Liver (tissue), 9 donors: ENCODE results near the gene KCNJ3. TPM values are rescaled to one million over a fixed set of nuclear protein-coding genes. Genes with fewer than 3 reads are reported as not detected.

ENCODE experiments used
- DNase-seq: peaks from one replicate; pipeline ENCODE4 v3.0.0-alpha.2; 2017; ENCODE audit warnings: low spot score
- H3K27ac ChIP-seq, 2 donors: one replicate each; pipeline ENCODE4 v1.7.0; 2013; ENCODE audit warnings: inconsistent platforms in 2 of 2, low read length in 2 of 2, control low read depth in 1 of 2, low read depth in 1 of 2, mild to moderate bottlenecking in 1 of 2
- H3K27me3 ChIP-seq, 4 donors: one replicate each; pipeline versions ENCODE4 v1.6.1 to v1.7.0; 2013; ENCODE audit warnings: low read length in 3 of 4, inconsistent platforms in 1 of 4, mild to moderate bottlenecking in 1 of 4, moderate library complexity in 1 of 4; ENCODE audit not compliant: control insufficient read depth in 4 of 4, insufficient read depth in 4 of 4
- H3K36me3 ChIP-seq, 4 donors: one replicate each; pipeline versions ENCODE4 v1.6.1 to v1.7.0; 2013; ENCODE audit warnings: low read length in 3 of 4, mild to moderate bottlenecking in 3 of 4, low read depth in 1 of 4, moderate library complexity in 1 of 4; ENCODE audit not compliant: control insufficient read depth in 4 of 4, insufficient read depth in 3 of 4
- H3K4me1 ChIP-seq, 4 donors: one replicate each; pipeline versions ENCODE4 v1.6.1 to v1.7.0; 2013; ENCODE audit warnings: low read length in 3 of 4, mild to moderate bottlenecking in 3 of 4, moderate library complexity in 1 of 4; ENCODE audit not compliant: control insufficient read depth in 4 of 4, insufficient read depth in 4 of 4
- H3K4me3 ChIP-seq, 3 donors: one replicate each; pipeline versions ENCODE4 v1.6.1 to v1.7.0; 2013; ENCODE audit warnings: low read length in 3 of 3, control low read depth in 1 of 3, low read depth in 1 of 3, mild to moderate bottlenecking in 1 of 3
- H3K9ac ChIP-seq, 2 donors: one replicate each; pipeline ENCODE4 v1.7.0; 2013; ENCODE audit warnings: low read length in 2 of 2, mild to moderate bottlenecking in 2 of 2, moderate library complexity in 2 of 2, control low read depth in 1 of 2, low read depth in 1 of 2
- H3K9me3 ChIP-seq, 4 donors: one replicate each; pipeline versions ENCODE4 v1.6.1 to v1.7.0; 2013; ENCODE audit warnings: low read length in 3 of 4; ENCODE audit not compliant: control insufficient read depth in 4 of 4
- ATF3 ChIP-seq: IDR thresholded peaks from 2 replicates; pipeline ENCODE4 v1.6.1; 2016; ENCODE audit warnings: antibody characterized with exemption
- EGR1 ChIP-seq, 2 donors: IDR thresholded peaks; 2 replicates each; pipeline ENCODE4 v1.6.1; 2016 to 2018; ENCODE audit warnings: antibody characterized with exemption in 2 of 2, low read depth in 2 of 2
- FOXA1 ChIP-seq: IDR thresholded peaks from 2 replicates; pipeline ENCODE4 v1.6.1; 2016; ENCODE audit warnings: antibody characterized with exemption
- FOXA2 ChIP-seq: IDR thresholded peaks from 2 replicates; pipeline ENCODE4 v1.6.1; 2016; ENCODE audit warnings: antibody characterized with exemption
- GABPA ChIP-seq, 2 donors: IDR thresholded peaks in 1 of 2; conservative IDR thresholded peaks in 1 of 2; 2 replicates each; pipeline ENCODE4 v1.6.1; 2016; ENCODE audit warnings: antibody characterized with exemption in 2 of 2, mild to moderate bottlenecking in 1 of 2, moderate library complexity in 1 of 2
- HNF4A ChIP-seq, 2 donors: conservative IDR thresholded peaks; 2 replicates each; pipeline ENCODE4 v1.6.1; 2016; ENCODE audit warnings: antibody characterized with exemption in 2 of 2, mild to moderate bottlenecking in 2 of 2
- HNF4G ChIP-seq: IDR thresholded peaks from 2 replicates; pipeline ENCODE4 v1.6.1; 2016; ENCODE audit warnings: antibody characterized with exemption
- JUND ChIP-seq, 2 donors: IDR thresholded peaks; 2 replicates each; pipeline ENCODE4 v1.6.1; 2016; ENCODE audit warnings: antibody characterized with exemption in 2 of 2
- MAX ChIP-seq: IDR thresholded peaks from 2 replicates; pipeline ENCODE4 v1.6.1; 2016; ENCODE audit warnings: antibody characterized with exemption
- NR2F2 ChIP-seq: IDR thresholded peaks from 2 replicates; pipeline ENCODE4 v1.6.1; 2016; ENCODE audit warnings: antibody characterized with exemption
- RAD21 ChIP-seq, 2 donors: IDR thresholded peaks; 2 replicates each; pipeline ENCODE4 v1.6.1; 2016; ENCODE audit warnings: antibody characterized with exemption in 2 of 2, mild to moderate bottlenecking in 2 of 2
- REST ChIP-seq: IDR thresholded peaks from 2 replicates; pipeline ENCODE4 v1.6.1; 2016; ENCODE audit warnings: antibody characterized with exemption, mild to moderate bottlenecking
- RXRA ChIP-seq, 2 donors: IDR thresholded peaks; 2 replicates each; pipeline ENCODE4 v1.6.1; 2017 to 2018; ENCODE audit warnings: antibody characterized with exemption in 2 of 2, mild to moderate bottlenecking in 1 of 2
- SP1 ChIP-seq: IDR thresholded peaks from 2 replicates; pipeline ENCODE4 v1.6.1; 2018; ENCODE audit warnings: antibody characterized with exemption, mild to moderate bottlenecking
- TAF1 ChIP-seq: conservative IDR thresholded peaks from 2 replicates; pipeline ENCODE4 v1.6.1; 2016; ENCODE audit warnings: antibody characterized with exemption, mild to moderate bottlenecking
- YY1 ChIP-seq: IDR thresholded peaks from 2 replicates; pipeline ENCODE4 v1.6.1; 2016; ENCODE audit warnings: antibody characterized with exemption, mild to moderate bottlenecking
- ZBTB33 ChIP-seq: IDR thresholded peaks from 2 replicates; pipeline ENCODE4 v1.6.1; 2016; ENCODE audit warnings: antibody characterized with exemption
- whole genome bisulfite sequencing: extraction: QIAGEN DNeasy Blood & Tissue Kit; methylation state at CpG from one replicate; pipeline ENCODE4 v1.1.7; 2013; 5-methylcytosine and 5-hydroxymethylcytosine counted together
- polyA plus RNA-seq, 2 donors: library from polyadenylated mRNA; stranded (reverse) in 1 of 2; unstranded in 1 of 2; fragments of 200-250 nt in 1 of 2; fragments of >200 nt in 1 of 2; fragmentation: Nextera tagmentation in 1 of 2; extraction: Ambion mirVana in 1 of 2; gene quantifications; one replicate each; pipeline versions ENCODE4 v1.2.1 to v1.2.3, GENCODE V29; 2013 to 2015
- total RNA-seq, 2 donors: library from RNA; depleted of rRNA; stranded (reverse); fragments of >200 nt; gene quantifications; one replicate each; pipeline ENCODE4 v1.2.3, GENCODE V29; 2014
- TF ChIP-seq, protein P1 (sequence below): fragments of 150-350 bp; IDR thresholded peaks from 2 replicates; pipeline ENCODE4 v1.5.1; 2017; ENCODE audit warnings: improper control_type of control experiment, low read depth, low read length; ENCODE audit not compliant: missing input control
- donor health status: healthy.
- donor health status: healthy.
- donor health status: healthy.
- donor health status: healthy.
- donor health status: healthy.

The KCNJ3 gene
- total and polyA plus RNA-seq, 4 donors, result 0.23 to 1.3 (median 0.43) TPM

DNA sequence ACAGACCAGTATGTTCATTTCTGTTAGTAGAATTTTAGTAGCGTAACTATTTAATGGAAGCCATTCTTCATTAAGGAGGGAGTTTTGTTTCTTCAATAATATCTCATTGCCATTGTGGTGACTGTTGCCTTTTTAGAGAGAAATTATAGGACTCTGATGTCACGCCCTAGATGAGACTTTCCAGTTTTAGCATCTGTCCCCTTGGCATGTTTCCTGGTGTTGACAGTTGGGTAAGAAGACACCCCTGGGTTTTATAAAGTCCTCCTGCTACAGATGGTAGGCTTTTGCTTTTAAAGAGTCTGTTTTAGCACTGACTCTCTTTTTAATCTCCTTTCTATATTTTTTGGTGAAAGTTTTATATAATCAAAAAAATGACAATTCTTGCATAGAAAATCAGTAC is 41.9 kb downstream of the KCNJ3 start:
- TF ChIP-seq RXRA (IDR thresholded peaks at IDR 0.05) (no peak), FOXA1 (no peak), NR2F2 (no peak), HNF4G (no peak), GABPA (IDR thresholded peaks at IDR 0.05 in 1 of 2, conservative IDR thresholded peaks at IDR 0.05 in 1 of 2) (no peak), JUND (IDR thresholded peaks at IDR 0.05) (no peak), EGR1 (IDR thresholded peaks at IDR 0.05; ENCODE audit: low read depth in 2 of 2) (no peak), YY1 (no peak), ATF3 (no peak)
- WGBS, result 83% methylated on average over 2 of the region's 2 CpGs

GRCh38 chr2:154758871-154759270 is 60.4 kb downstream of the KCNJ3 start:
- no peak for DNase-seq

More for the DNA sequence above, 41.9 kb downstream of the KCNJ3 start:
- H3K27me3 ChIP-seq, result no peaks in the 10 kb centered on the region
- H3K9ac ChIP-seq, result no peak overlapping the region
- H3K4me1 ChIP-seq, result no peaks in the 10 kb centered on the region
- H3K36me3 ChIP-seq, result no peaks in the 10 kb centered on the region
- no peak for DNase-seq
- no peaks in the 10 kb centered on the region for H3K9me3 ChIP-seq
- no peak overlapping the region for H3K27ac ChIP-seq
- no peak overlapping the region for H3K4me3 ChIP-seq

More at GRCh38 chr2:154758871-154759270, 60.4 kb downstream of the KCNJ3 start:
- Histone ChIP-seq H3K27ac (no peak overlapping the region), H3K36me3 (no peaks in the 10 kb centered on the region), H3K27me3 (no peaks in the 10 kb centered on the region), H3K4me1 (no peaks in the 10 kb centered on the region), H3K4me3 (no peak overlapping the region), H3K9me3 (no peaks in the 10 kb centered on the region), H3K9ac (no peak overlapping the region)
- TF ChIP-seq FOXA1 (no peak), REST (no peak), ZBTB33 (no peak), JUND (IDR thresholded peaks at IDR 0.05) (no peak), MAX (no peak), HNF4A (conservative IDR thresholded peaks at IDR 0.05) (no peak), SP1 (no peak), NR2F2 (no peak), ATF3 (no peak), RAD21 (IDR thresholded peaks at IDR 0.05) (no peak), RXRA (IDR thresholded peaks at IDR 0.05) (no peak), GABPA (IDR thresholded peaks at IDR 0.05 in 1 of 2, conservative IDR thresholded peaks at IDR 0.05 in 1 of 2) (no peak), FOXA2 (no peak), EGR1 (IDR thresholded peaks at IDR 0.05; ENCODE audit: low read depth in 2 of 2) (no peak), YY1 (no peak), HNF4G (no peak), TAF1 (no peak)
- TF ChIP-seq, protein P1, sequence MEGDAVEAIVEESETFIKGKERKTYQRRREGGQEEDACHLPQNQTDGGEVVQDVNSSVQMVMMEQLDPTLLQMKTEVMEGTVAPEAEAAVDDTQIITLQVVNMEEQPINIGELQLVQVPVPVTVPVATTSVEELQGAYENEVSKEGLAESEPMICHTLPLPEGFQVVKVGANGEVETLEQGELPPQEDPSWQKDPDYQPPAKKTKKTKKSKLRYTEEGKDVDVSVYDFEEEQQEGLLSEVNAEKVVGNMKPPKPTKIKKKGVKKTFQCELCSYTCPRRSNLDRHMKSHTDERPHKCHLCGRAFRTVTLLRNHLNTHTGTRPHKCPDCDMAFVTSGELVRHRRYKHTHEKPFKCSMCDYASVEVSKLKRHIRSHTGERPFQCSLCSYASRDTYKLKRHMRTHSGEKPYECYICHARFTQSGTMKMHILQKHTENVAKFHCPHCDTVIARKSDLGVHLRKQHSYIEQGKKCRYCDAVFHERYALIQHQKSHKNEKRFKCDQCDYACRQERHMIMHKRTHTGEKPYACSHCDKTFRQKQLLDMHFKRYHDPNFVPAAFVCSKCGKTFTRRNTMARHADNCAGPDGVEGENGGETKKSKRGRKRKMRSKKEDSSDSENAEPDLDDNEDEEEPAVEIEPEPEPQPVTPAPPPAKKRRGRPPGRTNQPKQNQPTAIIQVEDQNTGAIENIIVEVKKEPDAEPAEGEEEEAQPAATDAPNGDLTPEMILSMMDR, result no peak
- WGBS, result 94% methylated on average over 1 of the region's 1 CpG
